KG1 (cell line): Measurements from ENCODE around the gene SDK1.
"Not testable (repeated sequence)": the region's sequence is repeated elsewhere in the genome, so short reads cannot be mapped to it uniquely, and the experiment has no call there.

Source experiments
- DNase-seq: peaks from one replicate; lab custom pipeline; 2025; lab: John Stamatoyannopoulos, UW

SDK1 gene

DNA sequence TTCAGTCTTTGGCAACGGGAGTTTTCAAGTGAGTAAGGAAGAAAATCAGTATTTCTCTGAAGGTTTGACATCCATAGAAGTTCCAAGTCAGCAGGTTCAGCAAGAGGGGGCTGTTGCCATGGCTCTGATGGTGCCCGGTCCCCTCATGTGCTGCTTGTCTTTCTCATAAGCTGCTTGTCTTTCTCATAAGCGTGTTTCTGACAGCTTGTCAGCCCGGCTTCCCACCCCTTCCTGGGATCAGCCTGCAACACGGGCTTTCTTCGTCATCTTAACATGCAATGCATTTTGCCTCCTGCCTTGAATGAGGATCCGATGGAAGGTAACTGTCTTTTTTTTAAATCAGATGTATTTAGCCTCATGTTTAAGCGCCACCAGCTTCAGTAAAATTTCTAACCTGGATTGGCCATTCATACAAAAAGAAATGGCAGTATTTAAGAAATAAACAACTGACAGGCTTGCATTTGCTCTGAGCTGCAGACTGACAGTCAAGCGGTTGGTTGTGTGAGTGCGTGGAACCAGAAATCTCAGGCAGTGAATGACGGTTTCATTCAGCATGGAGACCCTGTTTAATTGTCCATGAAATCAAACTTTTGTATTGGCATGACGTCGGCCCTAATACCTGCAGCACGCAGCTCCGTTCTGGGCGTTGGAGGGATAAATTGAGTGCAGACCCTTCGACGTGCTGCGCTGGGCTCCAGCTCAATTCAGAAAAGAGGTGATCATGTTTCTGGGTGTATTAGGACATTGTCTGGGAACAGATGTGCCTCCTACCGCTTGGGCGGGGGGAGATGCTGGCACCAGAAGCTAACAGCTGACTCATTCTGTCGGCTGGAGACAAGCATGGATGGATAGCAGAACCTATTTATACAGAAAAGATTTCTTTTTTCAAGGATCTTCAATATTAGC lies 926.3 kb downstream of the SDK1 start:
- DNase-seq: no peak

DNA sequence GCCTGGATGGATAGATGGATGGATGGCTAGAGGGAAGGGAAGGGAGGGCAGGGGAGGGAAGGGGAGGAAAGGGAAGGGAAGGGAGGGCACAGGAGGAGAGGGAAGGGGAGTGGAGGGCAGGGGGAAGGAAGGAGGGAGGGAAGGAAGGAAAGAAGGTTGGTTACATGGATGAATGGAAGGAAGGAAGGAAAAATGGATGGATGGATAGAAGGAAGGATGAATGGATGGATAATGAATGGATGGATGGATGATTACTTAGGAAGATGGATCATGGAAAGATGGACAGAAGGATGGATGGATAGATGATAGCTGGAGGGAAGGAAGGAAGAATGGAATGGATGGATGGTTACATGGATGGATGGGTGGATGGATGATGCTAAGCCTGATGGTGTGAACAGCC lies 929.3 kb downstream of the SDK1 start:
- no peak for DNase-seq

DNA sequence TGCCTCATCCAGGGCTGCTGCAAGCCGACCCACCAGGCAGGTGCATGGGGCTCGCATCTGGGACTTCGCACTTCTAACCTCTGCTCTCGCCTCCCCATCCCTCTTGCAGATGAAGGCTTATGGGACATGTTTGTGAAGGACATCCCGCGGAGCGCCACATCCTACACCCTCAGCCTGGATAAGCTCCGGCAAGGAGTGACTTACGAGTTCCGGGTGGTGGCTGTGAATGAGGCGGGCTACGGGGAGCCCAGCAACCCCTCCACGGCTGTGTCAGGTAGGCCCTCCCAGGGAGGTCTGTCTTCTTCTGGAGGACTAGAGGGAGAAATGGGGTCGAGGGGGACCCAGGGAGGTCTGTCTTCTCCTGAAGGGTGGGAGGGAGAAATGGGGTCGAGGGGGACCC lies 932.1 kb downstream of the SDK1 start:
- no peak for DNase-seq

DNA sequence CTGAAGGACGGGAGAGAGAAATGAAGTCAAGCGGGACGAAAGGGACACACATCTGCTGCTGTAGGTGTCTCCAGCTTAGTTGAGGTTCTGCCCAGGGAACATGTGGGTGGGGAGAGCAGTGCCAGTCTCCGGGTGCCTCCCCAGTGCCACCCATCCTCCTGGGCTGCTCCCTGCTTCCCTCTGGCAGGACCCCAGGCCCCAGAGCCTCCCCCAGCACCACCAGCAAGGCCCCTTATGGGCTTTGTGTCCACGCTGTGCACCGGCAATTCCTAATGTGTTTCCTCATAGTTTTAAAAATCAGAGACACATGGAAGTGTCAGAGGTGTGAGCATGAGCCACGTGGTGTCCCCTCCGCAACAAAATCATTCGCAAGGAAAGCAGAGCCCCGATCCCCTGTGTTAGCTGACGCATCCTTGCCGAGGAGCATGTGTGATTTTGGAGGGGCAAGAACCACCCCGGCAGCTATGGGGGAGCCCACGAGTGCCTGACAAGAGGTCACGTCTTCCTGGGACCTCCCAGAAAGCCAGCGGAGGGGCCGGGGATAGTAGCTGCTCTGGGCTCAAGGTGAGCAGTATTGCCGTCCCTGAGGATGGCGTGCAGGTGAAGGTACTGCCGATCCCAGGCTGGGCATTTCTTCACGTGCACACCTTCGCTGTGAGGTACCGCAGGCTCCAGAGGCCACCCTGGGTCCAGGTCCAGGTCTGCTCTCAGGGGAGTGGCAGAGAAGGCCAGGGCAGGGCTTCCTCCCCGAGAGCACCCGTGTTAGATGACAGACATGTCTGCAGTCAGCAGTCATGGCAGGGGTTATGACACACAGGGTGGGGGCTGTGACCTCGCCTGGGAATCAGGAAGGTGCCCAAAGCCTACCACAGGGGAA lies 932.8 kb downstream of the SDK1 start:
- no peak for DNase-seq

DNA sequence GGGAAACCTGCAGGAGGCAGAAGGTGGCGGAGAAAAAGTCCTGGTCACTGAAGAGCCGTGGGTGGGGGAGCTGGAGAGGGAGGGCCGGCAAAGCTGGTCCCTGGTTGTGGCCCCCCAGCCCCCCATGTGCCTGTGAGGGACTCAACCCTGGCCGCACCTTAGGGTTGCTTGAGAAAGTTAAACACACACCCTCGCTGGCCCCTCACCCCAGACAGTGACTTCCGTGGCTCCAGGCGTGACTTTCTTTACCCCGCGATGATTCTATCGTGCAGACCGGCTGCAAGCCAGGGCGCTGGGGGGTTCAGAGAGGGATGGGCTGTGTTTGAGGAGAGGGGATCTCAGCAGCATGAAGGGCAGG lies 933.4 kb downstream of the SDK1 start:
- DNase-seq: no peak

DNA sequence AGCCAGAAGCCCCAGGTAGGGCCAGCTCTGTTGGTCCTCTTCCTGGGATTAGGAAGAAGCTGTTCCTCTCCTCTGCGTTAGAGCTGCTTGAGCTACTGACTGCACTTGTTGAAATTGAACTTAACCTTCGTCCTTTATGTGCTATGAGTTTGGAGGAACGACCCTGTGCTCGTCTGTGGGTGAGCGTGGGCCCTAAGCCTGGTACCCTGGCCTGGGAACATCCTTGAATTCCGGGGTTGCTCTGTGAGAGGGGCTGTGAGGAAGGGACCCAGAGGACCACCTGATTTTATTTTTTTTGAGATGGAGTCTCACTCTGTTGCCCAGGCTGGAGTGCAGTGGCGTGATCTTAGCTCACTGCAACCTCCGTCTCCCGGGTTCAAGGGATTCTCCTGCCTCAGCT lies 933.8 kb downstream of the SDK1 start:
- DNase-seq: no peak

DNA sequence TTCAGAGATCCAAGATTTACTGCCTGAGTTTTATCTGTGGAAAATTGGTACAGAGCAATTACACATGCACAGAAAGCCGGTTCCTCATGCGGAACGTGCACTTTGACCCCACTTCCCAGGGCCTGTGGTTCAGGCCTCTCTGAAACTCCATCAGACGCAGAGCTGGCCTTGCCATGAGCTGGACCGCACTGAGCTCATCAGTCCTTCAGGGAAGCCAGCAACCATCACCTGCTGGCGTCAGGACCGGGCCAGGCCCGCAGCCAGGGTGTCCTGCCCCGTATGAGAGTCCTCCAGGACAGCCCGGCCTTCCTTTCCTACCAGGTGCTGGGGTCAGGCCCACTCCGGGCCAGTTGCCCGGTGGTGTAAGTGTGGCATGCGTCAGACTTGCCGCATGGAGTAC lies 934.5 kb downstream of the SDK1 start:
- no peak for DNase-seq

DNA sequence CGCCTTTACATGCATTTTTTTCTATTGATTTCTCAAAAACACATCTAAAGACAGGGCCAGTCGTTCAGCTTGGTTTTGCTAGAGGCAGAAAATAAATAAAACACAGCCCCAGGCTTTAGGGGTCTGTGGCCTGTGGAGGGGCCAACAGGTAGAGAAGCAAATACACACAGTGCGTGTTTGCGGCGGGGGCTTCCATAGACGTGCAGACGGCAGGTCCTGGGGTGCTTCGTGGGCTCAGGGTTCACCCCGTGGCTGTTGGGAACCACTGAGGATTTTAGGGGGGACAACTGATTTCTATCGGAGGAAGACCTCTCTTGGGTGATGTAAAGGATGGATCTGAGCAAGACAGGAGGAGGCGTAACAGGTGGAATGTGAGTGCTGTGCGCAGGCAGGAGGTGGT lies 935.3 kb downstream of the SDK1 start:
- DNase-seq: no peak

DNA sequence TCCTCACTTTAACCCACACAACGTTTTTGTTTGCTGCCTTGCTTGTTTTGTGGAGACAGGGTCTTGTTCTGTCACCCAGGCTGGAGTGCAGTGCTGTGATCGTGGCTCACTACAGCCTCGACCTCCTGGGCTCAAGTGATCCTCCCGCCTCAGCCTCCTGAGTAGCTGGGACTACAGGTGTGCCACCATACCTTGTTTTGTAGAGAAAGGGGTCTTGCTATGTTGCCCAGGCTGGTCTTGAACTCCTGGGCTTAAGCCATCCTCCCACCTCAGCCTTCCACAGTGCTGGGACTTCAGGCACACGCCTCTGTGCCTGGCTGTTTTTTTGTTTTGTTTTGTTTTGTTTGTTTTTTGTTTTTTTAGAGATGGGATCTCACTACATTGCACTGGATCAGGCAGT lies 935.8 kb downstream of the SDK1 start:
- DNase-seq: not testable (repeated sequence)

DNA sequence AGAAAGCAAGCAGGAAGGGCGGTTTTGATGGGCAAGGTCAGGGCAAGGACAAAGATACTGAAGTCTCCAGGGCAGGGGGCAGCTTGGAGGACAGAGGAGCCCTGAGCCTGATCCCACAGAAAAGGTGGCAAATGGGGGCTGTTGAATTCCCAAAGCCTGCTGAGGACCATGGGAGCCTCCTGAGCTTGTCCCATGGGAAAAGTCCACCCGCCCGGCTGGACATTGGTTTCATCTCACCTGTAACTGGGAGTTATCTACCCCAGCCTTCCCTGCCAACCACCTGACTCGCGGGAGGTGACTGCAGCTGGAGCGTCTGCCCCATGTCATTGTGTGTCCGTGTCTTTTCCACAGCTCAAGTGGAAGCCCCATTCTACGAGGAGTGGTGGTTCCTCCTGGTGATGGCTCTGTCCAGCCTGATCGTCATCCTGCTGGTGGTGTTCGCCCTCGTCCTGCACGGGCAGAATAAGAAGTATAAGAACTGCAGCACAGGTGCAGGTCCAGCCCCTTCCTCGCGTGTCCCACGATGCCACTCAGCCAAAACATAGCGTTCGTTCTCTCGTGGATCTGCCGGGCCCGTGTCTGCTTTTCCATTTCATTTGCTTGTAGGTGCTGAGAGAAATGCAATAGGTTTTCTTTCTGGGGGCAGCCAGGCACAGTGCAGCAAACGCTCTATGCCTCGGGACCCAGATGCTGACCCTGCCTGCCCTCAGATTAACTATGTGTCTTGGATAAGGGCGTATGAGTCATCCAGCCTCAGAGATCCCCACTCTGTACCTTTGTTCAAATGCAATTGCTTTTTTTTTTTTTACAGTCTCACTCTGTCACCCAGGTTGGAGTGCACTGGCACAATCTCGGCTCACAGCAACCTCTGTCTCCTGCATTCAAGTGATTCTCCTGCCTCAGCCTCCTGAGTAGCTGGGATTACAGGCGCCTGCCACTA lies 936.5 kb downstream of the SDK1 start:
- no peak for DNase-seq

DNA sequence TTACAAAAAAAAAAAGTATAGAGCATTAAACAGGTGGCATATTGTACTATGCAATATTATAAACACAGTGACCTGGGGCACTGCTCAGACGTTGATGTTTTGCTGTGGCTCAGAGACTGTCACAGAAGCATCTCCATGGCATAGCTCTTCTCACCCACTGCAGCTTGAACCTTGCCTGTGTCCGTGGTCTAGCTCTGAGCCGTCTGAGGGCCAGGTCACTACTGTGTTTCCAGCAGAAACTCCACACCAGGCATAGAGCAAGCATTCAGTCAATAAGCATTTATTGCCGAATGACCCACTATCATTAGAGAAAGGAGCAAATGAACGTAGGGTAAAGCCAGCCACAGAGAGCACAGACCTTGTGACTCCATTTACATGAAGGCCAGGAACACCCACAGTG lies 937.8 kb downstream of the SDK1 start:
- no peak for DNase-seq

DNA sequence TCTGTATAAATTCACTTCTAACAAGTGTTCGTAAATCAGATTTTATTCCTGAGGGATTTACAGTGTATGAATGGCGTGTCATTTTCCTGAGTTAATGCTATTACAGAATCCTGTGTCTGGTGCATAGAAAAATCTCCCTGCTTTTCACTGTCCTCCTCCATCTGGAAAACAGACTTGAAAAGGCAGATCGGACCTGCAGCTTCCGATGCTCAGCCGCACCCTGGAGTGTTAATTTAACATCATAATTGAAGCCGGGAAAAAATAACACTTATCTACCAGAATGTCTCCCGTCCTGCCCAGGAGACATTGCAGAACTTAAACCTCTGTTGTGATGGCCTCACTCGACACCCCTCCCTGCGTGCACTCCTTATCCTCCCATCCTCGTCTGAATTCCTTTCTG lies 939.0 kb downstream of the SDK1 start:
- DNase-seq: no peak

DNA sequence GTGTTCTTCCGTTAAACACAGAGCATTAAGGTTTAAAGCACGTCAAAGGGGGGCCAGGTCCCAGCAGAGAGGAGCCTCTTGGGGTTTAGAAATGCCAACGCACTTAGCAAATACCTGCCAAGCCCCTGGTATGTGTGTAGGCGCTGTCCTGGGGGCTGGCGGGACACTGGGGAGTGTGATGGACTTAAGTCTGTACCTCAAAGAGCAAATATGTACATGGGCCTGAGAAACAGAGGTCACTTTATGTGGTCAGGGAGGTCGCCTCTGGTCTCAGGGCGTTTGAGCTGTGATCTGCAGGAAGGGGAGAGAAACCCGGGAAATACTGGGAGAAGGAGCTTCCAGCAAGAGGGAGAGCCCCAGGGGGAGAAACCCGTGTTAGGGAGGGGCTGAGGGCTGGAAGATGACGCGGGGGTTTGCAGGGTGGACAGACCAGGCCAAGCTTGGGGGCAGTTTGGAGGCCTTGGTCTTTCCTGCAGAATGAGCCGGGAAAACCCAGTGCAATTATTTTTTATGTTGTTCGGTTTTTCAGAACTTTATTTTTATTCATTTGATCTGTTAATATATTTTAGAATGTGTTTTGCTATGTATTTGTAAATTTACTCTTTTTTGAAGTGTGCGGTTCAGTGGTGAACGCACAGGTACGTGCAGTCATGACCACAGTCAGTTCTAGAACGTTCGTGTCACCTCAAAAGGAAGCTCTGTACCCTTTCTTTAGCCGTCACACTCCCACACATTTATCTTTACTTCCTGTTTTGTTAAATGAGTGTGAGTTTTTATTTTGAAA lies 939.7 kb downstream of the SDK1 start:
- DNase-seq: no peak

DNA sequence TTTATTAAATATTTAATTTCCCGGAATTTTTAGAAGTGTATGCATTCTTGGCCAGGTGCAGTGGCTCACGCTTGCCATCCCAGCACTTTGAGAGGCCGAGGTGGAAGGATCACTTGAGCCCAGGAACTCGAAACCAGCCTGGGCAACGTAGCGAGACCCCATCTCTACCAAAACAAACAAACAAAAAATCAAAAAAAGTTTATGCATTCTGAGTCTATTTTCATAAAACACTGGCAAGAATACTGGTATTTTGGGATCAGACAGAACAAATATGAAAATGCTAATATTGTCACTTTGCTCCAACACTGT lies 940.2 kb downstream of the SDK1 start:
- no peak for DNase-seq

DNA sequence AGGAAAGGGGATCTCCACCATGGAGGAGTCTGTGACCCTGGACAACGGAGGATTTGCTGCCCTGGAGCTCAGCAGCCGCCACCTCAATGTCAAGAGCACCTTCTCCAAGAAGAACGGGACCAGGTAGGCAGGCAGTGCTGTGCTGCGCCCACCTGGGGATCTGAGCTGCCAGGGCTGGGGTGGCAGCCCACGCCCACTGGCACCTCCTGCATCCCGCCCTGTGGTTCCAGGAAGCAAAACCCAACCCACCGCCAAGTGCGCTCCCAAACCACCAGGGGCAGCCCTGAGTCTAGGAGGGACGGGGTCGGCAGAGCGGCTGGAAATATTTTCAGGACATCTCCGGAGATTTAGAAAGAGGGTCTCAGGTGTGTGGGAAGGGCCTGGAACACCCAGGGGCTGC lies 940.7 kb downstream of the SDK1 start:
- no peak for DNase-seq

DNA sequence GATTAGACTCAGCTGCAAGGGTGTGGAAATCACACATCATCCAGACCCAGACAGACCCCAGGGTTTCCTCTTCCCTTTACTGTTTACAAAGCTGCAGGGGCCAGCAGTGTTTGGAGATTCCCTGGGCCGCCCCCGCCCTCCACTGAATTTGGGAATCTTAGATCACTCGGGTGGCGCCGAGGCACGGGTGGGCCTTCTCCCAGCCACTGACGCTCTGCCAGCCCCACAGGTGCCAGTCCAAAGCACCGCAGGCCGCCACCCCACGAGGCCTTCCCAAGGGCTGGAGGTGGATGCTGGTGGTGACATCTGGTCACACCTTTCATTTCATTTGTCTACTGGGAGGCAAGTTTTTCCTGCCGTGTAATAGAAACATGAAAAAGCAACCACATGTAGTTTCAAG lies 941.7 kb downstream of the SDK1 start:
- DNase-seq: no peak

DNA sequence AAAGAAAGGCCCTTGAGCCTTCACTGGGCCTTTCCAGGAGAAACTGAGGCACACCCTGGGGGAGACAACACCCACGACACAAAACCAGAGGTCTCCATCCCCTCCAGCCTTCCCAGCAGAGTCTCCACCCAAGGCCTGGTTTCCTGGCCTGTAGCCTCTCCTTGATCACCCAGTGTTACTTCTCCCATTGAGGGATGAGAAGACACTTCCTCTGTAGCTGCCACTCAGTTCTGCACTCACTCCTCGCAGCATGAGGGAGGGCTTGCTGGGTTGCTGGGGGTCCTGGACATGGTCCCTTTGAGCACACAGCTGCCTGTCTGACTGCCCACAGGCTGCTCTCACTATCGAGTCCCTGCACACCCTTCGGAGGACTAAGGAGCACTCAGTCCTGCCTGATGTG lies 943.0 kb downstream of the SDK1 start:
- no peak for DNase-seq

DNA sequence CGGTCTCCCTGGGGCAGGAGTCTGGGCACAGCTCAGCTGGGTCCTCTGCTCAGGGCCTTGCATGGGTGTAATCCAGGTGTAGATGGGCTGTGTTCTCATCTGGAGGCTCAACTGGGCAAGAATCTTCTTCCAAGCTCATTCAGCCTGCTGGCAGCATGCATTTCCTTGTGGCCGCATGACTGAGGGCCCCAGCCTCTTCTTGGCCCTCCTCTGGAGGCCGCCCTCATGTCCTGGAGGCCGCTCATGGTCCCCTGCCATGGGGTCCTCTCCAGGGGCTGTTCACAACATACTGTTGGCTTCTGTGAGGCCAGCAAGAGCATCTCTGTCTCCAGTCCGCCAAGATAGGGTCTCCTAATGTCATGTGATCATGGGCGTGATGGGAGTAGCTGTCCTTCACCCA lies 943.6 kb downstream of the SDK1 start:
- no peak for DNase-seq

DNA sequence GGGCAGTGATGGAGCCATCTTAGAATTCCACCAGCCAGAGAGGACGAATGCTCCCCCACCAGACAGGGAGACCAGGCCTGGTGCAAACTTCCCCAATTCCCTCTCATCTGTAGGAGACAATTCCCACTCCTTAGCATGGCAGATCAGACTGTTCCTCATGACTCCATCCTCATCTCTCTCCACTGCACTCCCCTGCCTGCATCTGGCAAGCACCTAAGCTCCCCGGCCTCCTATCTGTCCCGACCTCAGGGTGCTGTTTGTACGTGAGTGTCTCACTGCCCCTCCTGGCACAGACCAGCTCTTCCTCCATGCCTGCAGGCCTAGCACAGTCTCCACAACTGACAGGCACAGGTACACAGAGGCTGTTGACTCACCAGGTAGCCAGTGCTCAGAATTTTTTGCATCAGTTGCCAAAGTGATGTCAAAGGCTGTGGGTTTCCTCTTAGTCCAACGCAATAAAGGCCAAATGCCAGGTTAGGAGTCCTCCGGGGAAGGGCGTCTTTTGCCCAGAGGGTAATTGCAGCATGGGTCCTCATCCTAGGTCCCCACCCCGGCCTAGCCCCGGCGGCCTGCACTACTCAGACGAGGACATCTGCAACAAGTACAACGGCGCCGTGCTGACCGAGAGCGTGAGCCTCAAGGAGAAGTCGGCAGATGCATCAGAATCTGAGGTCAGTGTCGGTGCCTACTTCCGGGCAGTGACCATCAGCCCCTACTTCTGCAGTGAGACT lies 944.2 kb downstream of the SDK1 start:
- no peak for DNase-seq

DNA sequence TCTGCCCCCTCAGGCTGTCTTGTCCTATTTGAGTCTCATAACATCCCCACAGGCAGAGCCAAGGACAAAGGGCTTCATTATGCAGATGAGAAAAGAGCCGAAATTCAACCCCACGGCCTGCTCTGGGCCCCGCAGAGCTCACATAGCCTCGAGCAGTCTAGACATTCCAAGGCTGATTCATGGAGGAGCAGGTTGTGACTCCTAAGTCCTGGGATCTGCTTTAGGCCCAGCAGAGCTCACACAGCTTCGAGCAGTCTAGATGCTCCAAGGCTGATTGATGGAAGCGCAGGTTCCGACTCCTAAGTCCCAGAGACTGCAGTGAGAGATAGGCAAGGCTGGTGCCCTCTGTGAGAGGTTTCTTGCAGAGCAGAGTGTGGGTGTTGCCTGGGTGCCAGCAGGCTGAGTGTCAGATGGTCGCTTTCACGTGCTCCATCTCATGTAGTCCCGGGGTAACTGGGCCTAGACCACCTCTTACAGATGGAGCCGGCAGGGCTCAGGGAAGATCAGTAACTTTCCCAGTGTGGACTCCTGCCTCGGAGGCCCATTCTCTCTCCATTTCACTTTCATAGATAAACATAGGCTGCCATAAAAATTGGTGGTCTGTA lies 944.9 kb downstream of the SDK1 start:
- no peak for DNase-seq
